ENCODE results near the gene TNRC18.
A peak's percentile ranks its signal among the peaks of the same experiment; 100 is the strongest.

TNRC18 gene

GRCh38 chr7:5448378-5449037 is 24.9 kb upstream of the TNRC18 start:
- peak; percentile 57 for DNase-seq

- peak; percentile 26 for DNase-seq
These were observed 22.5 kb upstream of the TNRC18 start for GRCh38 chr7:5445981-5446594.

DNA sequence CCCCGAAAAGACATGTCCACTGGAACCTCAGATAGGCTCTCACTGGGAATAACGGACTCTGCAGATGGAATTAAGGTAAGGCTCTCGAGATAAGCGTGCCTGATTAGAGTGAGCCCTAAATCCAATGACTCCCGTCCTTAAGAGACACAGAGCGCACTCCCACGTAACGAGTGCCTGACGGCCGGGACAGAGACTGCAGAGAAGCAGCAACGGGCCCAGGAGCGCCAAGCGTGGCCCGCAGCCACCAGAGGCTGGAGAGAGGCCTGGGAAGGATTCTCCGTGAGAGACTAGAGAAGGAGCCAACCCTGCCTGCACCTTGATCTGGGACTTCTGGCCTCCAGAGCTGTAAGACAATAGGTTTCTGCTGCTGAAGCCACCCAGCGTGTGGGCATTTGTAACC is 20.0 kb upstream of the TNRC18 start:
- peak; percentile 19 for DNase-seq

DNA sequence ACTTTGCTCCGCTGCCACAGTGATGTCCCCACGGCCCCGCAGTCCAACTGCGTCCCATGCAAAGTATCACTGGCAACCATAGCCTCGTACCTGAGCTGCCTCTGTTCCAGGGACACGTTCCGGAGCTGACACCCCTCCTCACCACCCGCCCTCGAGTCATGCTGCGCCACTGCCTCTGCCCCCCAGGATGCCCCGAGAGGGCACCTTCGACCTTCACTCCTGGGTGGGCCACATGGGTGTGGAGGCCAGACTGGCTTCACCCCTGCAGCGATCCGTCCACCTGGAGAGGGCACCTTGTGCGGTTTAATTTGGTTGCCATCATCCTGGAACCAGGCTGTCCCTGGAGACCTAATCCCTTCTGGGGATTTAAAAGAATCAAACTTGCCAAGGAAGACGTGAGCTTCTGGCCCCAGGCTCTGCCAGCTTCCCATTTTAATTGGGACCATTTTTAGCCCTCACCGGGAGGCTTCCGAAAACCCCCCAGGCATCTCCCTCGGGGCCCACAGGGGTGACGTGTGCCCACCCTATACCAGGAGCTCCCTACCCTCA is 19.2 kb upstream of the TNRC18 start:
- no peak for DNase-seq

DNA sequence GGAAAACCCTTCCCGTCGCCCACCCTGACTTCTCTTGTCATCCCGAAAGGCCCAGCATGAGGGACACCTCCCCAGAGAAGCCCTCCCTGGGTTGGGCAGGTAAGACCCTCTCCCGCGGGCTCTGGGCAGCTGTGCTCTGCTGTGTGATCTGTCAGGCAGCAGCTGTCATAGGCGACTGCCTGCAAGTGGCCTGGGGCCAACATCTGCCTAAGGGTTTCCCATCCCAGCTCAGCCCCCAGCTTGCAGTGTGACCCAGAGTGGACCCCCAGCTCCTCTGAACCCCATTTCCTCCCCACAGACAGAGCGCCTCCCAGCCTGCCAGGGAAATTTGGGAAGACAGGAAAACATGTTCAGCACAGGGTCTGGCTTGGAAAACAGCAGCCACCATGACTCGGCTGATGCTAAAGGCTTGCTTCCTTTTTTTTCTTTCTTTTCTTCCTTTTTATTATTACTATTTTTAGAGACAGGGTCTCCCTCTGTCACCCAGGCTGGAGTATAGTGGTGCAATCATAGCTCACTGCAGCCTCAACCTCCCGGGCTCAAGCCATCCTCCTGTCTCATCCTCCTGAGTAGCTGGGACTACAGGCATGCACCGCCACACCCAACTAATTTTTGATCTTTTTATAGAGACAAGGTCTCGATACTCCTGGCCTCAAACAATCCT is 18.3 kb upstream of the TNRC18 start:
- peak; percentile 39 for DNase-seq

GRCh38 chr7:5439572-5440496 is 16.2 kb upstream of the TNRC18 start:
- peak; percentile 19 for DNase-seq

GRCh38 chr7:5439209-5439571 is 15.6 kb upstream of the TNRC18 start:
- no peak for DNase-seq

GRCh38 chr7:5437987-5438386 is 14.4 kb upstream of the TNRC18 start:
- DNase-seq = peak; percentile 18

DNA sequence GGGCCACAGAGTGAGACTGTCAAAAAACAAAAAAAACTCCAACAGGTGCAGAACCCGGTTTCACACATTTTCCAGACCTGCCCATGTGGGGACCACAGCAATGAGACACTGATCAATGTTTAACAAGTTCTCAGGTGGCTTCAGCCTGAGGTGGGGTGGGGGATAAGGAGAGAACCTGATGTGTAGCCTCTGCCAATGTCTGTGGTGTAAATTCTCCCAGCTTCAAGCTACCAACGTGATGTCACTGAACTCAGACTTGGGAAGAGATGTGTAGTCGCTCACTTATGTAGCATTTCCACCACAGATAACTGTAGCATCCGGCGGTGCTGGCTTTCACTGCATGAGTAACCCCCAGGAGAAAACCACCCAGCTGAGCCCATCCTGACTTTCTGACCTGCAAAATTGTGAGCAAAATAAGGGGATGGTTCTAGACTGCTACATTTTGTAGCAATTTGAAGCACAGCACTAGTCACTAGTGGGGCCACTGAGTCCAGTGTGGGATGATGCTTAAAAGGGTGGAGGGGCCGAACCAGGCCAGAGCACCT is 13.8 kb upstream of the TNRC18 start:
- DNase-seq = no peak

- DNase-seq = no peak
These were observed 12.5 kb upstream of the TNRC18 start for GRCh38 chr7:5436003-5436678.

DNA sequence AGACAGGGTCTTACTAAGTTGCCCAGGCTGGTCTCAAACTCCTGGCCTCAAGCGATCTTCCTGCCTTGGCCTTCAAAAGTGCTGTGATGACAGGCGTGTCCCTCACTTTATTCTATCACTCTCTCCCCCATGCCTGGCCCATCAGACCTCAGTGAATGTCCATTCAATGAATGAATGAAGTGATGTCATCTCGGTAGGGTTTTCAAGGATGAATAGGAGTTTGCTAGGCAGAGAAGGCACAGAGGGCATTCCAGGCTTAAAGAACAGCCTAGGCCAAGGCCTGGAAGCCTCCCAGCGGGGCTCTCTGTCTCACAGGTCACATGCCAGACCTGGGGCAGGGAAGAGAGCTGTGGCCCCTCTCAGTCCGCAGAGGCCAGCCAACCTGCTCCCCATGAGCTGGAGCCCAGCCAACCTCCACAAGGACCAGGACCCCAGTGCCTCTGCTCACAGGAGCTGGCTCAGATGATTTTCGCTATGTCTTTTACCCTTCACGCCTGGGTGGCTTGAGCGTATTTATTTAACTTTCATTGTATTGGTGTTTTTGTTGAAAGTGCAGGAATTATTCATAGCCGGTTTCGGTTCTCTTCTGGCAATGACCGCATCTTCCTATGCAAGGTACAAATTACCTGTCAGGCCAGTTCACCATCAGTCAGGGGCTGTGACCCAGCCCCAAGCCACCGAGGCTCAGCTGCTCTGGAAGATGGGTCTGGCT is 11.8 kb upstream of the TNRC18 start:
- DNase-seq = peak; percentile 18

GRCh38 chr7:5433181-5433580 is 9.5 kb upstream of the TNRC18 start:
- no peak for DNase-seq

DNA sequence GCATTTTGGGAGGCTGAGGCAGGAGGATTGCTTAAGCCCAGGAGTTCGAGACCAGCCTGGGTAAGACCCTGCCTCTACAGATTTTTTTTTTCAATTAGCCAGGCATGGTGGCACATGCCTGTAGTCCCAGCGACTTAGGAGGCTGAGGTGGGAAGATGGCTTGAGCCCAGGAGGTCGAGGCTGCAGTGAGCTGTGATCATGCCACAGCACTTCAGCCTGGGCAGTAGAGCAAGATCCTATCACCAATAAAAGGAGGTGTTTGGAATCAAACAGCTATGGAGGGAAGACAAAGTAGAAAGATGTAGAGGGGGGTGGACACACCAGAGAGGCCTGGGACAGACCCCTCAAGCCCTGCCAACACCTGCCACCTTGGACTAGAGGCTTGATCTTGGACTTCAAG is 9.1 kb upstream of the TNRC18 start:
- DNase-seq = no peak

DNA sequence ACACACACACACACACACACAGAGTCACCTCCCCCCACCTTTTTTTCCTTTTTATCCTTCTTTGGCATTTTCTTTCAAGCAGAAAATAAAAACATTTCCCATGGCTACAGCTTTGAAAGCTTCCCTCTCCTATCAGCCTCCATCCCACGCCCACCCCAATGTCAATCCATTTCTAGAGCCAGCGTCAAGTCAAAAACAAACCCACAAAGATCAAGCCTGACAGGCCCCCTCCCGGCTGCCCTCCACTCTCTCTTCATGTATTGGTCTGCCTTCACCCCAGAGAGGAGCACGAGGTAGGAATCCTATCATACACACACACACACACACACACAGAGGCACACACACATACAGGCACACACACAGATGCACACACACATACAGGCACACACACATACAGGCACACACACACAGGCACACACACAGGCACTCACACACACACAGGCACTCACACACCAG is 8.0 kb upstream of the TNRC18 start:
- DNase-seq = no peak

DNA sequence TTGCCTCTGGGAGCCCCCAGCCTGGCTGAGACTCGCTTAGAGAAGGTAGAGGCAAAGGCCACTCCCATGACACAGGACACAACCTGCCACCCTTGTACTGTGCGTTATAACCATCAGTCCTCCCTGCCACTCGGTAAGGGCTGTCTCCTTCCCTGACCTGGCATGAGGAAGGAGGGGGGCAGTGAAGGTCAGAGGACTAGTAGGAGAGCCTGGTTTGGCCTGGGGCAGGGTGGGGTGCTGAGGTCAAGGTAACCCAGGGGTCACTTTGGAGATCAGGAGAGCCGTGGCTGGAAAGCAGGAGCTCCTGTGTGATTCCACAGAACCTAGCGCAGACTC is 6.9 kb upstream of the TNRC18 start:
- peak; percentile 20 for DNase-seq

GRCh38 chr7:5429857-5430611 is 6.4 kb upstream of the TNRC18 start:
- peak; percentile 73 for DNase-seq

DNA sequence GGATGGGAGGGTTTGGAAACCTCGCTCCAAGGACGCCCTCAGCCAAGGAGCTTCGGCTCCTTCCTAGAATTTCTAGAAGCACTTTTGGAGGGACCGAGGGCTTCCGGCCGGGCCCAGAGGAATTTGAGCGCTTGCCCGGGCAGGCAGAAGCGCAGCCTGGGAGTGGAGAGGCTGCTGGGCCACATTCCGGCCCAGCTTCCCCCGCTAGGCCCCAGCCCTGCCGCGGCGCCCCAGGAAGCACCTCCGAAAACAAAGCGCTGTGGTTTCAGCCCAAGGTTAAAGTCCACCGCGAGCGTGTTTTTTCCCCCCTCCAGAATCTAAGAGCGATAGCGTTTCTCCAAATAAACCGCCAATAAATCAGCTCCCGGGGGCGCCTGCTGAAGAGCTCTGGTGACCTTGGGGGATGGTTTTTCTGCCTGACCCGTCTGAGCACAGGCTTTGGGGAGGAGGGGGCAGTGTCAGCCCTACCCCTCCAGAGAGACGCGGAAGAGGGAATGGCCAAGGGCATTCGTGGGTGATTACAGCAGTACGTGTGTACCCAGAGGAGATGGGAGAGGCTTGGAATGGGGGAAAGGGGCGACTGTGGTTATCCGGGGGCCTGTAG is 5.7 kb upstream of the TNRC18 start:
- peak; percentile 79 for DNase-seq

- peak; percentile 85 for DNase-seq
These were observed 5.0 kb upstream of the TNRC18 start for GRCh38 chr7:5428478-5429252.

GRCh38 chr7:5426226-5426475 is 2.5 kb upstream of the TNRC18 start:
- no peak for DNase-seq

Data from femur (tissue), 1 donor.